Measurements from ENCODE around the gene SLC37A4.
"Not testable (repeated sequence)": the region's sequence is repeated elsewhere in the genome, so short reads cannot be mapped to it uniquely, and the experiment has no call there.

Gene SLC37A4

GRCh38 chr11:119030329-119031047 is at the start of gene SLC37A4:
Gene SLC37A4, minus strand, starts transcription at chr11:119030877.
- peak; percentile 84 to 99 (median 97) for DNase-seq

GRCh38 chr11:119078675-119079420 is 48.2 kb upstream of the SLC37A4 start:
- no peak for DNase-seq

DNA sequence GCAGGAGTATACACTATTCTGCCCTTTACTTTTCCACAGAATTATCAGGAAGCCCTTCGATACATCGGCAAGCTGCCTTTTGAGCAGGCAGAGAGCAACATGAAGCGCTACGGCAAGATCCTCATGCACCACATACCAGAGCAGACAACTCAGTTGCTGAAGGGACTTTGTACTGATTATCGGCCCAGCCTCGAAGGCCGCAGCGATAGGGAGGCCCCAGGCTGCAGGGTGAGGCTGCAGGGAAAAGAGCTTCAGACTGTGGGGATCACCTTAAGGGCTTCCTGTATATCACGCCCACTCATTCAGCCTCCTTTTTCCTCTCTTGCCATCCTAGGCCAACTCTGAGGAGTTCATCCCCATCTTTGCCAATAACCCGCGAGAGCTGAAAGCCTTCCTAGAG is 47.2 kb upstream of the SLC37A4 start:
- DNase-seq: no peak

GRCh38 chr11:119067371-119068222 is 36.9 kb upstream of the SLC37A4 start, which contains the start of gene VPS11:
Gene VPS11, plus strand, starts transcription at chr11:119067818. Its CDS starts 6 bp downstream, at chr11:119067824.
- peak; percentile 93 to 97 (median 94) for DNase-seq

- DNase-seq: no peak
Observed at GRCh38 chr11:119065369-119065768, 34.7 kb upstream of the SLC37A4 start.

DNA sequence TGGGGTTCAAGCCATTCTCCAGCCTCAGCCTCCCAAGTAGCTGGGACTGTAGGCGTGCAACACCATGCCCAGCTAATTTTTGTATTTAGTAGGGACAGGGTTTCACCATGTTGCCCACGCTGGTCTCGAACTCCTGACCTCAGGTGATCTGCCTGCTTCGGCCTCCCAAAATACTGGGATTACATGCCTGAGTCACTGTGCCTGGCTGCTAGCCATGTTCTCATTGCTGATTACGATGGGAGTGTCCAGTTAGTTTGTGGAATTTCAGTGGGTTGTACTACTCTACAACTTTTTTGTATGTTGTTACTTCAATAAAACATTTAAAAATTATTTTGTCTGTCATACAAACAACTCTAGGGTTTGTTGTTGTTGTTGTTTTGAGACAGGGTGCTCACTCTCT is 32.1 kb upstream of the SLC37A4 start:
- no peak for DNase-seq

DNA sequence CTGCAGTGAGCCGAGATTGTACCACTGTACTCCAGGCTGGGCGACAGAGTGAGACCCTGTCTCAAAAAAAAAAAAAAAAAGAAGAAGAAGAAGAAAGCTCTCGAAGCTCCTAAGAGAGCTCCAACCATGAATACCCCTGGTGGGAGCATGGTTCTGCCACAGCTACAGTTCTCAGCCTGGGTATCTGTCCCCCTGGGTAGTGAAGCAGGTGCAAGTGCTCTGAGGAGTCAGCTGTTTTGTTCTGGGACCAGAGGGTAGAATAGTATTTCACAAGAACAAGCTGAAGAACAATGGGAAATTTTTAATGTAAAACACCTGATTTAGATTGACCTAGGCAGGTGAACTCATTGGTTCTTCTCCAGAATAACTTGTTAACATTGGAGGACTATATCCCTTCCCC is 30.6 kb upstream of the SLC37A4 start:
- no peak for DNase-seq

GRCh38 chr11:119059128-119059527 is 28.5 kb upstream of the SLC37A4 start:
- not testable (repeated sequence) for DNase-seq

GRCh38 chr11:119057000-119057769 is 26.5 kb upstream of the SLC37A4 start, which contains the start of gene HYOU1:
Gene HYOU1, minus strand, starts transcription at chr11:119057205. Its CDS starts 1,045 bp downstream, at chr11:119056160.
- DNase-seq: peak; percentile 96 to 98 (median 97)

GRCh38 chr11:119056421-119056999 is 25.8 kb upstream of the SLC37A4 start:
- DNase-seq: peak in 2 of 4 experiments; percentile 27 to 37

- DNase-seq: no peak
Observed at GRCh38 chr11:119055901-119056300, 25.2 kb upstream of the SLC37A4 start.

GRCh38 chr11:119054418-119054817 is 23.7 kb upstream of the SLC37A4 start:
- DNase-seq: no peak

DNA sequence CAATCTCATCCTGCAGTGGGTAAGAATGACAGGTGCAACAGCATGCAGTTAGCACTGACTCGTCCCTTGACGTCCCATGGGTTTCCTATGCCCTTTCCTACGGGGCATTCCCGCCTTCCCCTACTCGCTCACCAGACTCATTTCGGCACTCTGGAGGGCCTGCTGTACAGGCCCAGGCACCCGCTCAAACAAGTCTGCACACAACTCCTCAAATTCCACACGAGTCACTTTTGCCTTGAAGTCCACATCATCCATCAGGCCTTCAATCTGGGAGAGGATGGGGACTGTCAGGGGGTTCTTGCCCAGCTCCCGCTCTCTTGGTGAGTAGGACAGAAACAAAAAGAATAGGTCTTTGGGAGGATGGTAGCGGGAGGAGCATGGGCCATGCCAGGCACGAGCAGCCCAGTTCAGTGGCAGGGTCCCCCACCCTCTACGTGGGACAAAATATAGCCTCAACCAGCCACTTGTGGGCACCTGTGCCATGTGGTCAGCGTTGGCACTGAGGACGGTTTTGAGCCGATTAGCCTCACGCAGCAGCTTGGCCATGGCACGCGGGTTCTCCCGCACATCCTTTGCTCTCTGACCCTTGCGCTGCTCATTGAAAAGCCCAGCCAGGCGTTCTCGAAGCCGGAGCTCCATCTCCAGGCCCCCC is 21.6 kb upstream of the SLC37A4 start:
- no peak for DNase-seq

- DNase-seq: no peak
Observed at GRCh38 chr11:119051440-119052162, 20.9 kb upstream of the SLC37A4 start.

- no peak for DNase-seq
Observed at GRCh38 chr11:119049081-119049480, 18.4 kb upstream of the SLC37A4 start.

- DNase-seq: no peak
Observed at GRCh38 chr11:119048644-119049043, 18.0 kb upstream of the SLC37A4 start.

- DNase-seq: no peak
Observed at GRCh38 chr11:119047205-119047604, 16.5 kb upstream of the SLC37A4 start.

DNA sequence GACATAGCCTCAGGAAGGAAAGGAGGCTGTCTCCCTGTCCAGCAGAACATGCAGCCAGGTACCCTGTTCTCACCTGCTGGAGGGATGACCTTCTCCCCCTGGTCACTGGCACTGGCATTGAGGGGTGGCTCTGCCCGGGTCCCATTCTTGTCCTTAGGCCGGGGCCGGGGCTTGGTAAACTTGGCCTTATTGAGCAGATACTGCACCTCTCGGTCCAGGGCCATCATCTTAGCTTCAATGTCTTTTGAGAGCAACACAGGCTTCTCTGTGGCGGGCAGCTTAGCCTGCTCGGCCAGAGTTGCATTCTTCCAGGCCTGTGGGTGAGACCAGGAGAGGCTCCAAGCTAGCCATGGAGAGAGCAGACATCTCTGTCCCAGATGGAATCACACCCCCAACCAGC is 15.8 kb upstream of the SLC37A4 start:
- no peak for DNase-seq

GRCh38 chr11:119044708-119045107 is 14.0 kb upstream of the SLC37A4 start:
- no peak for DNase-seq

DNA sequence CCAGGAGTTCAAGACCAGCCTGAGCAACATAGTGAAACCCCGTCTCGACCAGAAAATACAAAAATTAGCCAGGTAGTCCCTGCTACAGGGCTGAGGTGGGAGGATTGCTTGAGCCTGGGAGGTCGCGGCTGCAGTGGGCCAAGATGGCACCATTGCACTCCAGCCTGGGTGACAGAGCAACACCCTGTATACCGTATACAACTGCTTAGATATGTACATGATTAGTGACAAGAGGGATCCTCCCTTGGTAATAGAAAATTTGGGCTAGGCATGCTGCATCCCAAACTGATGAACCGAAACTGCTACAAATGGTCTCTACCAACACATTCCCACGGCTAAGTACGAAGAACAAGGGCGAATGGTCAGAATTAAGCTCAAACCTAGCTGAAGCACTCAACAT is 12.2 kb upstream of the SLC37A4 start:
- DNase-seq: no peak
